HG03521 (cell line): ENCODE measurements around the gene TEX54.
"Not testable (repeated sequence)": the region's sequence is repeated elsewhere in the genome, so short reads cannot be mapped to it uniquely, and the experiment has no call there.

ENCODE experiments used
- ATAC-seq: cut with Tn5 transposase; IDR thresholded peaks from one replicate; pipeline ENCODE4 v1.9.1; 2021; ENCODE audit warnings: mild to moderate bottlenecking, moderate library complexity; ENCODE audit not compliant: unreplicated experiment

Gene TEX54

DNA sequence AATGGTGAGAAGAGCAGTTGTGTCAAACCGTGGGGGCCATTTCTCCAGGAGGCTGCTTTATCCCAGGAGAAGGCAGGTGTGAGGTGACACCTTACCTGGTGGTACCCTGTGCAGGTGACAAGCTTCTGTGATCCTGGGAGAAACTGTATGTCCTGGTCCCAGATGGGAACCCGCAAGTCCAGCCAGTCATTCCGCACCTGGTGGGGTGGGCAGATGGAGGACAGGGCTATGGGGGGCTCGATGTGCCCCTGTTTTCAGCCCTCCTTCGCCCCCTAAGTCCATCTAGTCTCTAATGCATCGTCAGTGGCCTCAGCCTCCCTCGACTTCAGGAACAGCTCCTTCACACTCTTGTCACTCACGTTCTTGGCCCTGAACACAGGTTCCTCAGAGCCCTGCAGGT, 2.7 kb upstream of the TEX54 start:
- ATAC-seq, result no peak

DNA sequence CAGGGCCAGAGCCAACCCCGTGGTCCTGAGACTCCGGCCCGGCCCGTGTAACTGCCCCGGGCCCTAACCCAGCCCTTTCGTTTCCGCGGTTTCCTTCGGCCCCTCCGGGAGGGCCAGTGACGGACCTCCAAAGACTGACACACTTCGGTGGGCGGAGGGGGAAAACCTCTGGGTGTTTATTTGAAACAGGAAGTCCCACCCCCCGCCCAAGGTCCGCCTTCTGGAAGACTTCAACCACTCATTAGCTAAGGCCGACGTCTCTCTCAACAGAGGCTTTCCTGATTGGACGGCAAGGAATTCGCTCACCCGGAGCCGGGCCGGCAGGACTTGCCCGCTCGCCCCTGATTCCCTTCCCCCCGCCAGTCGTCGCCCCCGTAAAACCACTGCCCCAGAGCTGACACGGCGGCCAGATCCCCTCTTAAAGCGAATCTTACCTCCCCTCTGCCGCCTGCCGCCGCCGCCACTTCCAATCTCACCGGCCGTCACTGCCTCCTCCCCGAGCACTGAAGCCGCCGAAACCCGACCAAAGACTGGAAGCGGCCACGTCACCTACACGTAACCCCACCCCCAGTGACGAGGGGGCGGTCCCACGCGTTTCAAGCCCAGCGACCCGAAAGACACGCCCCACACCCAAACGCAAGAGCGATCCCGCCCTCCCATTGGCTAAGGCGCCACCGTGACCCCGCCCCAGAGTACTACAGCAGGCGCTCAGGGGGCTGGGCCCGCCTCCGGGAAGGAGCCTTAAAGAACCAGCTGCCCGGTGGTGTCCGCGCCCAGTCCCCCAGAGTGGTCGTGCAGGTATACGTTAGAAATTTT, 913 bp downstream of the TEX54 start, which contains the start of gene STX5:
TSS of gene STX5 (minus strand) at position 532 of the 816 bp plus-strand sequence. CDS start 808 bp downstream, outside the sequence.
- ATAC-seq, result peak; percentile 83

DNA sequence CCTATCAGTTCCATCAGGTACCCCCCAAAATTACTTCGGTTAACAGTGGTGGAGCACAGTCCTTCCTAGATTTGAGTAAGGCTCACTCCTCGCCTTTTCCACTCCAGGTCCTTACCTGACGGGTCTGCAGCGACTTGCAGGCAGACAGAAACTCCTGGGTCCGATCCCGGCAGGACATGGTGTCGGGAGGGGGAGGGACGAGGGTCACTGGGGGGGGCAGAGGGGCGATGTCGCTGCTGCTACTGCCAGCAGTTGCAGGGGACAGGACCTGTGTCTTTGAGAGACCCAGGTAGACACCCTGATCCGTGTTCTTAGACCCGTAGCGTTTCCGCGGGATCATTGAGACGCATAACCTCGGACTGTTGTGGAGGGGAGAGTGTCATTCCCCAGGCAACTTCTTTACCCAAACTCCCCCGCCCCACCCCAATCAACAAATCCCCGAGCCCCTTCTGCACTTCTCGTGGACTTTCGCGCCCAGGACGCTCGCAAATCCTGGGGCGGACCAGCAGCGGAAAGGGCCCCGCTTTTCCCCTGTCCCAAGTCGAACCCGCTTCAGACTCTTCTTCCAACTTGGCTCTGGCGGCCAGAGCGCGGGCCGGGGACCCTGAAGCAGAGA, 1.6 kb downstream of the TEX54 start:
- no peak for ATAC-seq

DNA sequence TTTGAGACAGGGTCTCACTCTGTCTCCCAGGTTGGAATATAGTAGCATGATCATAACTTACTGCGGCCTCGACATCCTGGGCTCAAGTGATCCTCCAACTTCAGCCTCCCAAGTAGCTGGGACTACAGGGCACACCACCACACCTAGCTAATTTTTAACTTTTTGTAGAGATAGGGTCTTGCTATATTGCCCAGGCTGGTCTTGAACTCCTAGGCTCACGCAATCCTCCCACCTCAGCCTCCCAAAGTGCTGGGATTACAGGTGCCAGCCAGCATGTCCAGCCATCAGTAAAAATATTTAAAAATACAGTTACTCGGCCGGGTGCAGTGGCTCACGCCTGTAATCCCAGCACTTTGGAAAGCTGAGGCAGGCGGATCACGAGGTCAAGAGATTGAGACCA, 4.5 kb downstream of the TEX54 start:
- not testable (repeated sequence) for ATAC-seq

DNA sequence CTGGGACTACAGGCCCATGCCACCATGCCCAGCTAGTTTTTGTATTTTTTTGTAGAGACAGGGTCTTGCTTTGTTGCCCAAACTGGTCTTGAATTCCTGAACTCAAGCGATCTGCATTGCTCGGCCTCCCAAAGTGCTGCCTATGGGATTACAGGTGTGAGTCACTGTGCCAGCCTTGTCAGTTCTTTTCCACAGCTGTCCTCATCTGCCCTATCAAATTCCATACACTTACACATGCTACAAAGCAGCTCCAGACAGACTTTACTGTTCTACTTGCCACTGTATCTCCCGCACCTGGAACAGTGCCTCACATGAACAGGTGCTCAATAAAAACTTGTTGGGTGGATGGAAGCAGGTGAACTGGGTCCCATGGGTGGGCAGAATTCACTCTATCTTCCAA, 9.0 kb downstream of the TEX54 start:
- ATAC-seq, result no peak

DNA sequence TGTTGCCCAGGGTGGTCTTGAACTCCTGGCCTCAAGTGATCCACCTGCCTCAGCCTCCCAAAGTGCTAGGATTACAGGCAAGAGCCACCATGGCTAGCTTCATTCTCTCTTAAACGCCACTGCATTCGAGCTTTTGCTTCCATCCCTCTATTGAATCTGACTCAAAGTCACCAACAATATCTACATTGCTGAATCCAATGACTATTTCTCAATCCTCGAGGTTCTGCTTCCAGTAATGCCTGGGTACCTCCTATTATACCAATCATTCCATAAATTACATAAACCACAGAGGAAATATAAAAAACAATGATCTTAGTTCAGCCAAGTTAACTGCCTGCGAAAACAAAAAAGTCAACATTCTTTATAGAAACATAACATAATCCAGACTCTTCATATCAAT, 15.5 kb downstream of the TEX54 start:
- no peak for ATAC-seq

DNA sequence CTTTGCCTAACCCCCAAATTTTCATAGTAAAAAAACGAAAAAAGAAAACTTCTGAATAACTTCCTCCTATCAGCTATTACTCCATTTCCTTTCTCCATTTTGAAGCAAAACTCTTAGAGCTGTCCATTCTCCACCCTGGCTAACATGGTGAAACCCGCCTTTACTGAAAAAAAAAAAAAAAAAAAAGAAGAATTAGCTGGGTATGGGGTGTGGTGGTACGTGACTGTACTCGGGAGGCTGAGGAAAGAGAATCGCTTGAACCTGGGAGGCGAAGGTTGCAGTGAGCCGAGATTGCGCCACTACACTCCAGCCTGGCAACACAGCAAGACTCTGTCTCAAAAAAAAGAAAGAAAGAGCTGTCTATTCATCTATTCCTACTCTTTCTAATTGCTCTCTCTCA, 16.1 kb downstream of the TEX54 start:
- no peak for ATAC-seq

DNA sequence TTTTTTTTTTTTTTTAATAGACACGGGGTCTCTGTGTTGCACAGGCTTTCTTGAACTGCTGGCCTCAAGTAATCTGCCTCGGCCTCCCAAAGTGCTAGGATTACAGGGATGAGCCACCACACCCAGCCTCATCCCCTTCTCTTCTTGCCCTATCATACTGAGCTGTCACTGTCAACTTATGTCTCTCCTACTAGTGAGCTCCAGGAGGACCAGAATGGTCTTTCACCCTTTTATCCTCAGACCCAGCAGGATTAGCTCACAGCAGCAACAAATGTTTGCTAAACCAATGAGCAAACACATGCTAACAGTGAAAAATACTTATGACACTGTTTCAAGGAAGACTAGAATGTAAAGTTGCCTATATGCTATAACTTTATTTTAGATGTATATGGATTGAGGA, 21.0 kb downstream of the TEX54 start:
- ATAC-seq, result no peak

DNA sequence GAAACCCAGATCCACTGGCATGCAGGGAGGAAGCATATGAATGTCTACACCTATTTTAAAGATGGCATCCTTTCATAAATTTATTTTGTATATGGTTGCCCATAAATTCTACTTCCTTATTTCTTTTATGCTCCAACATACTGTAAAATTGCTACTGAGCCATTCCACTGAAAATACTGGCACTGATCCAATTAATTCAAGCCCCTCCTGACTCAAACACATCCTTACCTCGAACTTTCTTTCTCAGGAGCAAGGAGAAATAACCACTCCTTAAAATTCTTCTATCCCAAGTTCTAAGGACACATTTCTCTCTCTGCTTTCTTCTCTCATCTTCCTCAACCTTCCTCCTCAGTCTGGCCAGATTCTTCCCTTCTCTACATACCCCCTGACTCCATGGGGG, 21.9 kb downstream of the TEX54 start:
- ATAC-seq, result no peak

DNA sequence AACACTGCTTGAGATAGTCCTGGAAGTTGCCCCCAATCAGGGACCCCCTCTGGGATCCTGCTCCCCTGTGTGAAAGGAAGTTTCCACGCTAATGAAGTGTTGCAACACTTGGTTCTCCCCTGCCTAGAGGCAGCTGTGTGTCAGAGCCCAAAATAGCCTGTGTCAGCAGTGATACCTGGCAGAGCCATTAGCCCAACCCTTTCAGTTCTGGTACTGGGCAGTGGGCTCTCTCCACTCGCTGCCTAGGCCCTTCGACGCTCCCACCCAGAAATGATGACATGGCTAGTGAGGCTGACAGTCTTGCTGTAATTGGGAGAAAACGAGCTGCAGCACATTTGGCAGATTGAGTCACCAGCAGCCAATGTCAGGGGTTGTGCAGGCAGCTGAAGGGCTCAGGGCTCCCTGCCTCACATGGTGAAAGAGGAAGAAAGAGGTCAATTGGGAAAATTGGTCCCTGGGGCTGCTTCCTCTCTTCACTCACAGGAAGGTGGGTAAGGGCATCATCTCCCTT, 26.0 kb downstream of the TEX54 start:
- ATAC-seq, result no peak

DNA sequence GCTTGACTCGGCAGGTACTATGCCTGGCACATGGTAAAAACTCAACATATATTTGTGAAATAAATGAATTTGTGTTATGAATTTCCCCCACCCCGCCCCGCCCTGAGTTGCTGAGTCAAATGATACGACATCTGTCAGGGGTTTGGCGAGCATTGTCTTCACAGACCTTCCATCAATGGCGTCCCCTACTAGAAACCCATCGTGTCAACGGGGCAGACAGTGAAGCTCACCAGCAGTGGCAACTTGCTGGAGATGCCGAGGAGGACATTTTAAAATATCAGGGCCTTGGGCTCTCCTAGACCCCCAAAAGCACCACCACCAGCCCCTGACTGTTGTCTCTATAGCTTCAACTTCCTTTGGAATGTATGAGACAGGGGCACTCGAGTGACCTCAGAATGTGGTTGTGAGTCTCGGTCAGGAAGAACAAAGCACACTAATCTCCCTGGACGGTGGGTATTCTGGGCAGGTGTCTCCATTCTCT, 26.6 kb downstream of the TEX54 start:
- no peak for ATAC-seq

DNA sequence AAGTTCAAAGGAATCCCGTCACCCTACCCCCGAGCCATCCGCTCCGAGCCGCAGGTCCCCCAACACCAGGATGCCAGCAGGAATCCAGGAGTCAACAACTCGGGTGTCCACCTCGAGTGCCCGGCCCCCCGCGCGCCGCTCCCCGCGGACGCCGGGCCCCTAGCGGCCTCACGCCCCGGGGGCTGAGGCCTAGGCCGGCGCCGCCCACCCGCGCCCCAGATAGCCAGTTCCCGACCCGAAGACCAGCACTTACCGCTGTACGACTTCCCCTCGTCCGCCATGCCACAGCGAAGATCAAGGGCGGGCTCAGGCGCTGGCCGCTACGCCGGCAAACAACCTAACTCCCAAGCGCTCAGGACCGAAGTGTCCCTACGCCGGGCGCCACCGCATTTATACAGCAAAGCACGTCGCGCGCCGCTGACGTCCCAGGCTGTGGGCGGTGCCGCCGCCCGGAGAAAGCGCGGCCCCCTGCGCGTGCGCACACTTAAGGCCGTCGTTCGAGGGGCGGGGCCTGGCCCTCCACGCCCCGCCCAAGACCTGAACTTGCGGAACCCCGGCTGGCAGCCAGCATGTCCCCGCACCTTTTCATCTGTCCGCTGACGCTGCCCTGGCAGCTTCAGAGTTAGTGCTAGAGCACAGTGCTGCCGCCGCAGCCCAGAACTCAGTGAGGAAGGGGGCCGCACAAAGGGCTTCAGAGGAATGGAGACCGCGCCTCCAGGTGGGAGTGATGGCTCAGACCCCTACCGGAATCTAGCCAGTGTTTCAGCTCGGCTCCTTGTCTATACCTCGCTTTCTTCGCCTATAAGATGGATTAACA, 27.4 kb downstream of the TEX54 start, which contains the start of gene NXF1:
TSS of gene NXF1 (minus strand) at position 365 of the 817 bp plus-strand sequence. CDS start at position 281, 84 bp downstream.
- peak; percentile 81 for ATAC-seq

DNA sequence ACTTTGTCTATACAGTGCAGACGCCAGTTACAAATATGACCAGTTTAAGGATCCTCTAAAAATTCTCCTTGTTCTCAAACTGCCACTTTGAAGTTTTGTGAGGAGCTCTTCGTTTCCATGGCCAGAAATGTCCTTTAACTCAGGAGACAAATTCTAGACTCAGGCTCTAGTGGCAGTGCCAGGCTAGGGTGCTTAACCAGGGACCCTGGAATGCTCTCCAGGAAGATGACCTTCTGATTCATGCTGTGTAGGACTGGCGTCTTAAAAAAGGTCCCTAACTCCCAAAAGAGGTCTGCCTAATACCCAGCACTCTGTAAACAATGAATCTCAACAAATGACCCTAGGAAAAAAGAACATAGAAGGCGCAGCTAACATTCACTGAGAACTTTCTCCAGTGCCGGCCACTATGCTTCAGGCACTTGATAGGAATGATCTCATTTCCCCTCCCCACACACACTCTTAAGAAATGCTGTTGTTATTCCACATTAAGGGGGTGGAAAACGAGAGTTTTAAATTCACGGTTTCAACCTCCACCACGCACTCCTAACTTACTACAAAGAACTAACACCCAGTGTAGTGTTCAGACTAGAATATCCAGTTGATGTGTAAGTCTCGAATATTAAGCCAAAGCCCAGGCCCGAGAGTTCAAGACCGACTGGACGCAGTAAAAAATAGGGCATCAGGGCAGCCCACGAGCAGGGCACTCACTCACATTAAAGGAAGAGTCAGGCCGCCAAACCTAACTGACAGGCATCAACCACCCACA, 28.1 kb downstream of the TEX54 start:
- no peak for ATAC-seq

DNA sequence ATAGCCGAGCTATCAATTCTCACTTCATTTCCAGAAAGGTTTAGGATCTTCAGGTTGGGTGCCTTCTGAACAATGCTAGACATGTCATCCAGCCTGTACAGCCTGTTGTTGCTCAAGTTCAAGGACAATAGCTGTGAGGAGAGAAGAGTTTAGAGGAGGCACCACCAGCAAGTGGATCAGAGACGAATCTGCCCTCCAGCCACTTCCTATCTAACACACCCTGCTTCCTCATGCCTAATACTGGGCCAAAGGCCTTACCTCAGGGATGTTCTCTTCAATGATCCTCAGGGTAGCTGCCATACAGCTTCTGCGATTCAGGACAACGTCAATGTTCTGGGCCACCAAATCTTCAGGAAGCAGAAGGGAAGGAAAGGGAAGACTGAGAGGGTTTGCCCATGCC, 31.6 kb downstream of the TEX54 start:
- ATAC-seq, result no peak

DNA sequence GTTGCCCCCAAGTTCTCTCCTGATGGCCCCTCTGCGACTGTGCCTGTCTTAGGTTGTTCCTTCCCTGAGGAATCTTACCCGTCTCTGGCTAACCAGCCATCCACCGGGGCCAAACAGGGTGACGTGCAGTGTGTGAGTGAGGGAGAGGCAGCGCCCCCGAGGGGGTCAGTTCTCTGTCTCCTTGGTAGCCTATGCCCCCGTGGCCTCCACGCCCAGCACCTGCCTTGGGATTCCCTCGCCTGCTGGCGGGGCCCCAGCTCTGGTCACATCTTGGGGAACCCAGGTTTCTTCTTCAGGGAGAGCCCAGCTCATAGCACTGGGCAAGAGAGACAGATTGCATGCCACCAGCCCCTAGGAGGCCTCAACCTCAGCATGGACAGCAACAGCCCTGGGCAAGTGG, 33.2 kb downstream of the TEX54 start:
- ATAC-seq, result no peak

DNA sequence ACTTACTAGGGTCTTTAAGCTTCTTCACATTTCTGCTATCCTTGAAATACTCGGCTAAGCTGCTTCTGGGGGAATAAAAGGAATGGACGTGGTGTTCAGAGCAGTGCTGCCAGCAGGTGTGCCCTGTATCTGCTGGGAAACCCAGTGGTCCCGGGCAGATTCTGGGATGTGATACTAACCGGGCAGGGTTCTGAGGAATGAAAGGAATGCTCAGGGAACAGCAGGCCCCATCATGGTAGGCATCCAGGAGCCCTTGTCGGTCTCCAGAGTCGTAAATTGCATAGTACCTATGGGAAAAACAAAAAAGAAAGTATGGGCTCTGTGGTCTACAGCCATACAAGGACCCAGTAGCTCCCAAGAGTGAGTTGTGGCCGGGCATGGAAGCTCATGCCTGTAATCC, 36.4 kb downstream of the TEX54 start:
- ATAC-seq, result no peak

DNA sequence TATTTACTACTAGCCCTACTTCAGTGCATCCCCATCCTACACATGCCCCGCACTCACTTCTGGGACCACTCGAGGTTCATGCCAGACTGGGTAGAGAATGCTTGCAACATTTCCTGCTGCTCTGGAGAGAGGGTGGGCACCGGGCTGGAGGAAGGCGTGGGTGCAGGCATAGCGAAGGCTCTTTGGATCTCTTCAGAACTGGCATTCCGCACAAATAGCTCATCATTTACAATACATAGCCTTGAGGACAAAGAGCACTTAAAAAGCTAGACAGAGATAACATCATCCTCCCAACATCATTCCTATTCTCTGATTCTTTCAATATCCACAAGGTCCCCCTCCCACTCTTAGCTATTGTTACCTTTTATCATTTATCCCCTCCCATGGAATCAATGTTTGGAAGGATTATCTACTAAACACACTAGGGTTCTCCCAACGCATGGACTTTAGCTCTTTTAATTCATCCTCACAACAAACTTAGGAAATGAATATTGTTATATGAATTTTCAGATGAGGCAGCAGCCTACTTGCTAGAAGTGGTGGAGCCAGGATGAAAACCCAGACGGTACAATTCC, 38.4 kb downstream of the TEX54 start:
- no peak for ATAC-seq

DNA sequence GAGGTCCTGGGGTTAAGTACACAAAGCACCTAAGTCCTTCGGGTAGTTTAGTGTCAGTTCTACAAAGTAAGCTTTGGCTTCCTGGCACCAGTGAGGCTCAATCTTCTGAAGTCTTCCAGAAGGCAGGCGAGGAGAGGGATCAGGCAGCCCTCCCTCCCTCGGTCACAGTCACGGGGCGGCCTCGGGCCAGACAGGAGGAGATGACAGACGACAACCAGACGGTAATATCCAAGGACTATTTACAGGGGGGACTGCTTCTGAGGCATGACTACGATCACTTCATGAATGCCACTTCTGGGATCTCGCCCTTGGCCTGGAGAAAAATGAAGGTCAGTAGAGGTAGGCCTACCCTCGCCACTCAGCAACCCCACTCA, 40.5 kb downstream of the TEX54 start:
- ATAC-seq, result no peak

DNA sequence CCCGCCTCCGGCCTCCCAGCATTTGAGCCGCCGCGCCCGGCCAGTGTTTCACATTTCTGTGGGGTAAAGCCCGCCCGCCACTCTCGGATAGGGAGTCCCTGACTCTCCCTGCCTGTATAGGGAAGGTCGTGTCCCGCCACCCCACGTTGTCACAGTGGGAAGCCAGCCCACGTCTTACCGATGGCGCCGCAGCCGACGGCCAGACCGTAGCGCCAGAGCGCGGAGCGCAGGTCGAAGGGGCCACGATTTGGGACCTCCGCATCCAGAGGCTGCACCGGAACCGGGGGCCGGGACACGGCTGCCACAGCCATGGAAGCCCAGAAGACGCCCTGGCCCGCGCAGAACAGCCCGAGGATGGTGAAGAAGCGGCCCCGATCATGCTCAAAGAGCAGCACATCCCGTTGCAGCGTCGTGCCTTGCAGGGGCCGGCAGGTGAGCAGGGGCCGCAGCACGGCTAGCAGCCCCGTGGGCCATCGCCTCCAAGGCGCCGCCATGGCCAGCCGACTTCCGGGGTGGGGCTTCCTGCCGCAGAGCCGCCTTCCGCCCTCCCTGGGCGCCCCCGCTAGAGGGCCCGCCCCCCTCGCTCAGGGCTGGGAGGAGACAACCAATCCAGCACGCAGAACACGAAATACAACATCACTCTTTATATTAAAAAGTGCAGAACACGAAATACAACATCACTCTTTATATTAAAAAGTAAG, 41.0 kb downstream of the TEX54 start, which contains the start of gene TMEM223:
TSS of gene TMEM223 (minus strand) at position 506 of the 701 bp plus-strand sequence. CDS start at position 494, 12 bp downstream.
- ATAC-seq, result peak; percentile 61
